GM21786 (cell line): ENCODE measurements around the gene CAMTA1.

Source experiments
- ATAC-seq: cut with Tn5 transposase; IDR thresholded peaks from one replicate; pipeline ENCODE4 v1.9.1; 2021; ENCODE audit not compliant: unreplicated experiment

The CAMTA1 gene

GRCh38 chr1:7534061-7534825 lies 749.0 kb downstream of the CAMTA1 start:
- ATAC-seq: no peak

GRCh38 chr1:7535016-7535415 lies 749.8 kb downstream of the CAMTA1 start:
- ATAC-seq: no peak

- ATAC-seq: no peak
These were observed 751.0 kb downstream of the CAMTA1 start for GRCh38 chr1:7535934-7536878.

DNA sequence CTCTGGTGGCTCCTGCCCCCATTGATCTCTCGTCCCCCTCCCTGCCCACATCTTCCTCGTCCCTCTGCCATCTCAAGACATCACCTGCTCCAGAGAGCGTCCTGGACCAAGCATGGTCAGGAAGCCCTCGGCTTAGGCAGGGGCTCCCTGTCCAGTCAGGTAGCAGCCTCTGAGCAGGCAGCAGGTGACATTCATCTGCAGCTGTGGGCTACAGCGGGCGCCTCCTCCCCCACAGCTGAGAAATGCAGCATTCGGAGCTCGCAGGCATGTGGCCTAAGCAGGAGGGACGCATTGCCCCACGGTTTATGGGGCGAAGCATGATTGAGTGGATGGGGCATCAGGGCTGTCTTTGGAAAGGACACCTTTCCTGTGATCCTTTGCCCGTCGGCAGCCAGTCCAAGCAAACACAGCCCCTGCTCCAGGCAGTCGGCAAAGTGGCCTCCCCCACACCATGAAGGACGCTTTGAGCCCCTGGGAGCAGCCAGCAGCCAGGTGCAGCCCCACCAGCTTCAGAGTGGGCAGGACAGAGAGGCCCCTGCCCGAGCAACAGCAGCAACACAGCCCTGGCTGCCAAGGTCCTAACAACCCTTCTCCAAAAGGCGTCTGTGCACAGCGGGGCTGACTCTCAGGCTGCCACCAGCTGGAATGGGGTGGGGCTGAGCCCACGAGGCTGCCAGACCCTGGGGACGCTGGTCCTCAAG lies 751.8 kb downstream of the CAMTA1 start:
- ATAC-seq: no peak

GRCh38 chr1:7538033-7538432 lies 752.8 kb downstream of the CAMTA1 start:
- ATAC-seq: no peak

DNA sequence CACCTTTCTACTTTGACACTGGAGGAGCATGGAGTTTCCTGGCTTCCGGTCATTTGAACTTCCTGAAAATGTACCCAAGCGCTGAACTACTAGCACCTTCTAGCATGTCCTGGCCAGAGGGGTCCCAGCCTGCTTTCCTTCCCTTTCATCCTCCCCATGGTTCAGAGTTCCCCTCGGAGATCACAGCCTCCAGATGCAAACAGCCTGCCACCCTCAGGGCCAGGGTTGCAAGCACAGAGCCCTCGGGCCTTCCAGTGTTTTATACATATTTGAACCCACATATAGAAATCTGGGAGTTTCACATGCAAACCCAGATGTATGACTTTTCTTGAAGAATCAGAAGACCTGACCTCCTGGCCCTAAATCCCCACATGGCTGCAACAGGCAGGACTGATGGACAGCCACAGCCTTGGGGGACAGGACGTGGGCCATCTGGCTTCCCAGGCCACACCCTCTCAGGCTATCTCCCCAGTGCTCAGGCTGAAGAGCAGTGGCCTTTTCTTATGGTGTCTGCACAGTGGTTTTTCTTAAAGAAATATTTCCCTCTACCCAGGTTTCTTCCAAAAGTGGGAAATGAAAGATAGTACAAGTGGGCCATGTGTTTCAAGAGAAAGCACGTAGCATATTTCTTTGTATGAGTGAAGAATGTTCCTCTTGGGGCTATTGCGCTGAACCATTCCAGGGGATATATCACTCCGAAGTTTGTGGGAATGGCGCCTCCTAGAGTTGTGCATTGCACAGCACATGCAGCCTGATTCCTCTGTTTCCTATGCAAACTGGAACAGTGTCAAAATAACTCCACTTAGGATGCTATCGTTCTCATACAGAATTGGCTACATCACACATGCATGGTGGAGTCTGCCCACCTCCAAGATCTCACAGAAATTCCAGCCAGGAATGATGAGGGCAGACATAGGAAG lies 753.9 kb downstream of the CAMTA1 start:
- ATAC-seq: no peak

DNA sequence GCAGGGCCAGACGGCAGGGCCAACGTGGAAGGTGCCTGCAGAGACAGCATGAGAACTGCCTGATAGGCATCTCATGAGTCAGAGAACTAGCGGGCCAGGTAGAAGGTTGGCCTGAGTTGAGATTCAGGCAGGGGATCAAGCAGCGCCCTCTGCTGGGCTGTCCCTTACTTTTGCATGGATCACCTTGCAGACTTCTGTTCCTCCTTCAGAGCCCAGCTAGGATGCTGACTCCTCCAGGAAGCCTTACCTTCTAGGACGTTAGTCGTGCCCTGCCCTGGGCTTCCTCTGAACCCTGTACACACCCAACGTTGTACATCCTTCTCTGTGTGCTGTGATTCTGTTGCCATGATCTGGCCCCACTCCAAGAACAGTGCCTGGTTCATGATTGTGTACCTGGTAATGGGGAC lies 754.5 kb downstream of the CAMTA1 start:
- ATAC-seq: no peak

DNA sequence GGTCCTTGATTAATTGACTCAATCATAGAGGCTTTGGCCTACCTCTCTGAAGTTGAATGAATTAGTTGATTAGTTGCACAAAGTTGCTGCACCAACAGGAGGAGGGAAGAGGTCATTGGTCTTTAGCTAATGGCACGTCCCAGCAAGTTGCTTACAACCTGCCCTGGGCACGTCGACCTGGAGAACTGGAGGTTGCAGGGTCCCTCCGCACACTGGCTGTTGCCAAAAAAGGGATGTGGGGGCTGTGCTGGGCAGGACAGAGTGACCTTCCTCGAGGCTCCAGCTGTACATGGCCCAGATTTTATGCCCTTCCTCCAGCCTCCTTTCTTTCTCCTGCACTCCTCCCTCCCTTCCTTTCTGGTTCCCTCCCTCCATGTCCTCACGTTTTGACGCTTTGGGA lies 755.6 kb downstream of the CAMTA1 start:
- ATAC-seq: no peak

DNA sequence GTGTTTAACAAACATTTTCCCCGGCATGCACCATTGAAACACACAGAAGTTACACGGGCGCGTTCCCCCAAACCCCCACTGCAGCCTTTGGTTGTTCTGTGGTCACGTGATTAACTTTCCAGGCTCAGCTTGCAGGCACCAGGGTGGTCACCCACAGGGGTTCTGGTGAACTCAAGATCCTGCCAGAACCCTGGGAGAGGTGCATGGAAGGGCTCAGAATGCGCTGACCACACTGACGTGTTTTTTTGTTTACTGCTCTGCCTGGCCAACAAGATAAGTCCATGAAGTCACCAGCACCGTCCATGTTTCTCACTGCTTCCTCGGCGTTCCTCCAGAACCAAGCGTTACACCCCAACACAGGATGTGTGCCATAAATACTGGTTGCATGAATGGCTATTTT lies 756.4 kb downstream of the CAMTA1 start:
- no peak for ATAC-seq

DNA sequence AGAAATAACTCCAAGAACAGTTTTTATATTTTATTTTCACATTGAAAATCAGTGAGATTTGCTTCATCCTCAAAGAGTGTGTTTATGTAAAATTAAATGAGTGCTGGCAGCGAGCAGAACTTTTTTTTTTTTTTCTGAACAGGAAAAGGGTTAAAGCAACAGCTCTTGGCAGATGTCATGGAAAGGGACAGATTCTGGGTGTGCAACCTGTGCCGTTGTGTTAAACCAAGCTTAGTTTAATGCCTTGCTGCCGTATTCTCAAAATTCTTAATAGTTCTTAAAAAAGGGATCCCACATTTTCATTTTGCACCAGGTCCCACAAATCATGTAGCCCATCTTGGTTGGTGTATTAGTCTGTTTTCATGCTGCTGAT lies 758.5 kb downstream of the CAMTA1 start:
- ATAC-seq: no peak

DNA sequence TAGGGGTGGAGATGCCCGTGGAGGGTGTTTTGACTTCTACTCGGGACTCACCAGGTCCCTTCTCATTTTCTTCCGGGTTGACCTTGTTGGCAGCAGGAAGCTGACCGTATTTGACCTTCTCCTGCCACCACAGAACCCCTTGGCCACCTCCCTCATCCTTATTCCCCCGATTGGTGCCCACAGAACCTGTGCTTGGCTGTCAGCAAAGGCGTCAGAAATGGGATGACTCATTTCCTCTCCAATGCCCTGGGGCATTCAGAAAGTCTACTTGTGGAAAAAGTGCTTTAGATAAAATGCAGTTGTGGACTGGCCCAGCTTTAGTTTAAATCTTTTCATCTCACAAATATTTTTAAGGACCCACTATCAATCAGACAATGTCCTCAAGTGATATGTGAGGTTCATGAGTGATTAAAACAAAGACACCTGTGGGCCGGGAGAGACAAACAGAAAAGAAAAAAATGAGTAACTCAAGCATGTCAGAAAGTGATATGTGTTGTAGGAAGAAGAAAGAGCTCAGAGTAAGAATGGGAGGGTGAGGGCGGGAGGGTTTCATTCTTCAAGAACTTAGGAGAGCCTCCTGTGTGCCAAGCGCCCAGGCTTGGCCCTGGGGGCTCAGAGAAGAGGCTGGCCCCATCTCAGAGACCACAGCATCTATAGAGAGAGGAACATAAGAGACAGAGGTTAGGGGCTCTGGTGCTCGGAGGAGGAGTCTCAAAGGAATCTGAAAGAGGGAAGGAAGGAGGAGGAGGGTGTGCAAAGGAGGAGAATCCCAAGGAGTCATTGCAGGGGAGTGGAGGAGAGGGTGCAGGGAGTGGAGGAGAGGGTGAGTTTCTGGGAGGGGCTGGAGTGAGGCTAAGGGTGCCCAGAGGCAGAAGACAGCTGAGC lies 764.3 kb downstream of the CAMTA1 start:
- ATAC-seq: no peak

DNA sequence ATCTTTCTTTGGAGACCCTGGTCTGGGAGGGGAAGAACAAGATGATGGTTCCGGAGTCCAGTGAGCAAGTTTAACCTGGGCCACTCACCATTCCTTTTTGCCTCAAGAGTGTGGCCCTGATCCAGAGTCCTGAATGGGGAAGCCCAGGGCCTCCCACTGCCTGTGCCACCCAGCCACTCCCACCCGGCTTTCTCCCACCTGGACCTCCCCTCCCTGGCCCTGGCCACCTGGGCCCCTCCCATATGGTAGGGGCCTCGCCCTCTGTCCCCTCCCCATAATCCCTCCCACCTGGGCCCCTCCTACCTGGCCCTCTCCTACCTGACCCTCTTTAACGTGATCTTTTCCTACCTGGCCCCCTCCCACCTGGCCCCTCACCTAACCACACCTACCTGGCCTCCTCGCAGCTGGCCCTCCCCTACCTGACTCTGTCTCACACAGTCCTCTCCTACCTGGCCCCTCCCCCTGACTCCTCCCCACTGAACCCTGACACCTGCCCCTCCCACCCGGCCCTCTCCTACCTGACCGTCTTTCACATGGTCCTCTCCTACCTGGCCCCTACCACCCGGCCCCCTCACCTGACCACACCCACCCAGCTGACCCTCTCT lies 765.1 kb downstream of the CAMTA1 start:
- ATAC-seq: no peak

GRCh38 chr1:7550981-7551380 lies 765.7 kb downstream of the CAMTA1 start:
- ATAC-seq: no peak

DNA sequence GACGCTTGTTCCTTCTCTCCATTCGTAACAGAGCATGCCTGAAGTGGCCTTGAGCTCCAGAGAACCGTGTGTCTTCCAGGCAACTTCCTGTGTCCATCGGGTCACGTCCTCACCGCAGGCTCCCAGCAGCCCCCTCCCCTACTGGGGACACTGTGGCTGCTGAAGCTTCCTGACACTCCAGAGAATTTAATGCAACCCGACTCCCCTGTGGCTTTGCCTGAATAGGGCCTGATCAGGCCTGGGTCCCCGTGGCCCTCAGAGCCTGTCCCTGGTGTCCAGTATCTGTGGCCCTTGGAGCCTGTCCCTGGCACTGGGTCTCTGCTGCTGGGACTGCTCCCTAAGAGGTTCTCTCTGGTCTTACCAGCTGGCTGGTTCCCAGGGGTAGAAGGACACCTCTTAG lies 766.2 kb downstream of the CAMTA1 start:
- no peak for ATAC-seq

- no peak for ATAC-seq
These were observed 767.1 kb downstream of the CAMTA1 start for GRCh38 chr1:7552402-7552801.

GRCh38 chr1:7553042-7553690 lies 767.9 kb downstream of the CAMTA1 start:
- no peak for ATAC-seq

GRCh38 chr1:7554385-7555235 lies 769.4 kb downstream of the CAMTA1 start:
- ATAC-seq: no peak
